Measurements from ENCODE around the gene AQP10. TPM values are rescaled to one million over a fixed set of nuclear protein-coding genes. Genes with fewer than 3 reads are reported as not detected.

AQP10 gene
- total RNA-seq, 1 experiment from 2014 or later = not detected

GRCh38 chr1:154327466-154328317 is 6.8 kb downstream of the AQP10 start:
- no TSS peak for BruUV-seq (replicated peaks)
- CTCF ChIA-PET = interaction anchor here (0.6 kb wide), 1 partner anchor 657 kb away, joined by 4 read pairs; no protein-coding TSS in a partner anchor

More at GRCh38 chr1:154327466-154328317, 6.8 kb downstream of the AQP10 start:
- H3K9me3 ChIP-seq (ENCODE audit: control insufficient read depth, insufficient read depth, low read depth, low read length) = no peaks in the 10 kb centered on the region
- POLR2A ChIA-PET = no interaction called here
- ATAC-seq = no peak
- no peaks in the 10 kb centered on the region for H3K36me3 ChIP-seq (ENCODE audit: control insufficient read depth, insufficient read depth, low read length)
- no peak for DNase-seq (ENCODE audit: low read depth, low spot score)
- H3K4me1 ChIP-seq (ENCODE audit: control insufficient read depth, insufficient read depth, low read length) = peaks cover 16% of the 10 kb centered on the region
- H3K4me3 ChIP-seq (ENCODE audit: low read depth in 2 of 2, low read length in 2 of 2) = peak overlapping the region; percentile 34 to 46
- H3K27ac ChIP-seq (ENCODE audit: low read length) = no peak overlapping the region
- TF ChIP-seq CTCF (IDR thresholded peaks at IDR 0.05) (no peak), REST (IDR thresholded peaks at IDR 0.05; ENCODE audit: insufficient read depth in 1 of 2, low read depth in 2 of 2, low read length in 1 of 2) (no peak)
- no peaks in the 10 kb centered on the region for H3K27me3 ChIP-seq (ENCODE audit: control insufficient read depth, insufficient read depth, low read length)
- intact Hi-C loops (cut with micrococcal nuclease; ENCODE audit: unreplicated experiment) = no loop called here
- in situ Hi-C loops (cut with HindIII; ENCODE audit: low pct_unique_long_range_greater_than_20kb, low sequenced_read_pairs) = no loop called here
